ENCODE data around the gene MZT2B. TPM values are rescaled to one million over a fixed set of nuclear protein-coding genes. Genes with fewer than 3 reads are reported as not detected.
"Not testable (repeated sequence)": the region's sequence is repeated elsewhere in the genome, so short reads cannot be mapped to it uniquely, and the experiment has no call there.

Gene MZT2B
- total and polyA plus RNA-seq, 7 donors = 65.3 to 160 (median 109) TPM

- 87 to 97% (median 89%) methylated on average over 2 of the region's 2 CpGs for WGBS, 3 donors
- H3K4me1 ChIP-seq; ATAC-seq; DNase-seq; H3K27ac ChIP-seq; H3K4me3 ChIP-seq; H3K36me3 ChIP-seq (ENCODE audit: insufficient read depth in 1 of 2, low read depth in 1 of 2); intact Hi-C loops (cut with DNase I); H3K9me3 ChIP-seq: not testable (repeated sequence)
- H3K27me3 ChIP-seq (ENCODE audit: insufficient read depth in 3 of 3, low read length in 2 of 3) = peaks cover 0 to 12% (median 2%) of the 10 kb centered on the region in 3 donors
These were observed 37.1 kb downstream of the MZT2B start for GRCh38 chr2:130219147-130219546.

GRCh38 chr2:130220505-130220904 is 38.4 kb downstream of the MZT2B start:
- H3K4me3 ChIP-seq; ATAC-seq; H3K27me3 ChIP-seq (ENCODE audit: insufficient read depth in 3 of 3, low read length in 2 of 3); intact Hi-C loops (cut with DNase I); DNase-seq; H3K9me3 ChIP-seq; H3K36me3 ChIP-seq (ENCODE audit: insufficient read depth in 1 of 2, low read depth in 1 of 2); H3K27ac ChIP-seq; H3K4me1 ChIP-seq: not testable (repeated sequence)
- WGBS, 3 donors = 88% methylated on average over 1 of the region's 1 CpG; no CpG with 5 or more reads in 2 of the 3 donors

- ATAC-seq = not testable (repeated sequence)
- 21 to 50% (median 36%) methylated on average over 1 to 4 of the region's 4 CpGs for WGBS, 3 donors
These were observed 40.5 kb downstream of the MZT2B start for GRCh38 chr2:130222523-130222922.

GRCh38 chr2:130228005-130228404 is 45.9 kb downstream of the MZT2B start:
- intact Hi-C loops (cut with DNase I); H3K36me3 ChIP-seq (ENCODE audit: insufficient read depth in 1 of 2, low read depth in 1 of 2); H3K4me1 ChIP-seq; H3K4me3 ChIP-seq; ATAC-seq; H3K27ac ChIP-seq; H3K9me3 ChIP-seq; H3K27me3 ChIP-seq (ENCODE audit: insufficient read depth in 3 of 3, low read length in 2 of 3); DNase-seq: not testable (repeated sequence)
- 91 to 93% (median 92%) methylated on average over 19 to 21 of the region's 21 CpGs for WGBS, 3 donors

More at GRCh38 chr2:130222523-130222922, 40.5 kb downstream of the MZT2B start:
- H3K4me3 ChIP-seq; H3K27ac ChIP-seq; H3K9me3 ChIP-seq; intact Hi-C loops (cut with DNase I); H3K4me1 ChIP-seq; H3K36me3 ChIP-seq (ENCODE audit: insufficient read depth in 1 of 2, low read depth in 1 of 2); H3K27me3 ChIP-seq (ENCODE audit: insufficient read depth in 3 of 3, low read length in 2 of 3); DNase-seq: not testable (repeated sequence)

GRCh38 chr2:130228467-130229160 is 46.6 kb downstream of the MZT2B start:
- H3K27ac ChIP-seq; H3K36me3 ChIP-seq (ENCODE audit: insufficient read depth in 1 of 2, low read depth in 1 of 2); DNase-seq; intact Hi-C loops (cut with DNase I); ATAC-seq; H3K27me3 ChIP-seq (ENCODE audit: insufficient read depth in 3 of 3, low read length in 2 of 3); H3K9me3 ChIP-seq; H3K4me1 ChIP-seq: not testable (repeated sequence)
- H3K4me3 ChIP-seq = peak overlapping the region; percentile 60
- WGBS, 3 donors = 84 to 86% (median 86%) methylated on average over 56 to 69 of the region's 69 CpGs

GRCh38 chr2:130229161-130229510 is 47.1 kb downstream of the MZT2B start:
- DNase-seq (peak in 1 of 2 donors; percentile 80), ATAC-seq (peak; percentile 70 to 99 (median 97))
- H3K36me3 ChIP-seq (ENCODE audit: insufficient read depth in 1 of 2, low read depth in 1 of 2); H3K27me3 ChIP-seq (ENCODE audit: insufficient read depth in 3 of 3, low read length in 2 of 3); intact Hi-C loops (cut with DNase I); H3K9me3 ChIP-seq; H3K4me1 ChIP-seq: not testable (repeated sequence)
- 29 to 51% (median 45%) methylated on average over 36 to 48 of the region's 48 CpGs for WGBS, 3 donors
- Histone ChIP-seq H3K4me3 (peak overlapping the region; percentile 60), H3K27ac (peak overlapping the region; percentile 60)

GRCh38 chr2:130230376-130230775 is 48.3 kb downstream of the MZT2B start:
- DNase-seq; intact Hi-C loops (cut with DNase I); H3K27me3 ChIP-seq (ENCODE audit: insufficient read depth in 3 of 3, low read length in 2 of 3); H3K4me3 ChIP-seq; ATAC-seq; H3K9me3 ChIP-seq; H3K4me1 ChIP-seq; H3K27ac ChIP-seq; H3K36me3 ChIP-seq (ENCODE audit: insufficient read depth in 1 of 2, low read depth in 1 of 2): not testable (repeated sequence)
- WGBS, 3 donors = 90 to 98% (median 95%) methylated on average over 16 to 18 of the region's 18 CpGs

GRCh38 chr2:130230907-130231306 is 48.8 kb downstream of the MZT2B start:
- H3K27ac ChIP-seq; H3K9me3 ChIP-seq; intact Hi-C loops (cut with DNase I); ATAC-seq; H3K4me3 ChIP-seq; DNase-seq; H3K27me3 ChIP-seq (ENCODE audit: insufficient read depth in 3 of 3, low read length in 2 of 3); H3K36me3 ChIP-seq (ENCODE audit: insufficient read depth in 1 of 2, low read depth in 1 of 2); H3K4me1 ChIP-seq: not testable (repeated sequence)
- WGBS, 3 donors = 87 to 95% (median 91%) methylated on average over 15 of the region's 15 CpGs

Measured in psoas muscle (tissue), 8 donors.